ENCODE data around the gene MISP.

The MISP gene

GRCh38 chr19:791567-792305 lies 40.8 kb downstream of the MISP start:
- TF ChIP-seq USF1 (IDR thresholded peaks at IDR 0.05) (no peak), CEBPB (IDR thresholded peaks at IDR 0.05) (no peak), YY1 (IDR thresholded peaks at IDR 0.05; ENCODE audit: low read depth) (no peak), REST (IDR thresholded peaks at IDR 0.05; ENCODE audit: low read depth) (no peak), NFIC (IDR thresholded peaks at IDR 0.05) (no peak), EP300 (IDR thresholded peaks at IDR 0.05; ENCODE audit: borderline replicate concordance) (no peak), CREB1 (IDR thresholded peaks at IDR 0.05; ENCODE audit: low read depth) (no peak), FOXM1 (IDR thresholded peaks at IDR 0.05; ENCODE audit: borderline replicate concordance, low read depth) (no peak), TEAD4 (IDR thresholded peaks at IDR 0.05) (no peak), ZBTB7A (IDR thresholded peaks at IDR 0.05; ENCODE audit: low read depth) (no peak), EGR1 (IDR thresholded peaks at IDR 0.05) (no peak), TCF12 (IDR thresholded peaks at IDR 0.05; ENCODE audit: low read depth) (no peak), TAF1 (IDR thresholded peaks at IDR 0.05; ENCODE audit: low read depth) (no peak)

- TF ChIP-seq EP300 (IDR thresholded peaks at IDR 0.05; ENCODE audit: borderline replicate concordance) (no peak), CREB1 (IDR thresholded peaks at IDR 0.05; ENCODE audit: low read depth) (no peak), TCF12 (IDR thresholded peaks at IDR 0.05; ENCODE audit: low read depth) (no peak), FOXM1 (IDR thresholded peaks at IDR 0.05; ENCODE audit: borderline replicate concordance, low read depth) (no peak)
Measured at GRCh38 chr19:792306-792885, 41.5 kb downstream of the MISP start.

- no peak for TF ChIP-seq MAX (IDR thresholded peaks at IDR 0.05)
- TF ChIP-seq USF1 (IDR thresholded peaks at IDR 0.05), result no peak
- TF ChIP-seq YY1 (IDR thresholded peaks at IDR 0.05; ENCODE audit: low read depth), result no peak
- TF ChIP-seq CREB1 (IDR thresholded peaks at IDR 0.05; ENCODE audit: low read depth), result no peak
- TF ChIP-seq TEAD4 (IDR thresholded peaks at IDR 0.05), result no peak
- no peak for TF ChIP-seq TCF12 (IDR thresholded peaks at IDR 0.05; ENCODE audit: low read depth)
- TF ChIP-seq RAD21 (IDR thresholded peaks at IDR 0.05; ENCODE audit: low read depth), result no peak
- TF ChIP-seq EP300 (IDR thresholded peaks at IDR 0.05; ENCODE audit: borderline replicate concordance), result no peak
- TF ChIP-seq REST (IDR thresholded peaks at IDR 0.05; ENCODE audit: low read depth), result no peak
- no peak for TF ChIP-seq CEBPB (IDR thresholded peaks at IDR 0.05)
- TF ChIP-seq EGR1 (IDR thresholded peaks at IDR 0.05), result no peak
Measured at GRCh38 chr19:793806-794205, 42.9 kb downstream of the MISP start.

GRCh38 chr19:795073-795611 lies 44.2 kb downstream of the MISP start:
- TF ChIP-seq YY1 (IDR thresholded peaks at IDR 0.05; ENCODE audit: low read depth) (no peak), REST (IDR thresholded peaks at IDR 0.05; ENCODE audit: low read depth) (no peak), RAD21 (IDR thresholded peaks at IDR 0.05; ENCODE audit: low read depth) (no peak), MAX (IDR thresholded peaks at IDR 0.05) (no peak), USF1 (IDR thresholded peaks at IDR 0.05) (no peak), TCF12 (IDR thresholded peaks at IDR 0.05; ENCODE audit: low read depth) (no peak), CREB1 (IDR thresholded peaks at IDR 0.05; ENCODE audit: low read depth) (no peak), TAF1 (IDR thresholded peaks at IDR 0.05; ENCODE audit: low read depth) (no peak), FOXM1 (IDR thresholded peaks at IDR 0.05; ENCODE audit: borderline replicate concordance, low read depth) (no peak), TEAD4 (IDR thresholded peaks at IDR 0.05) (no peak), ZBTB7A (IDR thresholded peaks at IDR 0.05; ENCODE audit: low read depth) (no peak), NFIC (IDR thresholded peaks at IDR 0.05) (no peak), CEBPB (IDR thresholded peaks at IDR 0.05) (no peak), EP300 (IDR thresholded peaks at IDR 0.05; ENCODE audit: borderline replicate concordance) (no peak), EGR1 (IDR thresholded peaks at IDR 0.05) (no peak)
